Measurements from ENCODE around the gene BPIFB2.

BPIFB2 gene

GRCh38 chr20:33022694-33023438, 15.4 kb downstream of the BPIFB2 start:
- no peak for DNase-seq

- DNase-seq, result no peak
Observed at GRCh38 chr20:33023439-33024242, 16.1 kb downstream of the BPIFB2 start.

DNA sequence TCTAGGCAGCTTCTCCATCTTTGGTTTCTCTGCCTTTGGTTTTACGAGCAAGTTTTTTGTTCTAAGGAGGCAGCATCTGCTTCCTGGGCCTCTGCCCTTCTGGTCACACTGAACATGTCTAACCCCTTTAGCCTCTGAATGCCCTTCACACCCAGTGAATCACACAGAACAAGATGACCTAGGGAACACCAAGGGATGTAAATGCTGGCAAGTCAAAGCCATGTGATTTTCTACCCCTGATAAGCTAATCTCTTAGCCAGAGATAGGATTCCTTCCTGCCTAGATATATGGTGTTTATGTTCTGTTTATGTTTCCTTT, 16.7 kb downstream of the BPIFB2 start:
- DNase-seq, result no peak

GRCh38 chr20:33024609-33025317, 17.3 kb downstream of the BPIFB2 start:
- no peak for DNase-seq

GRCh38 chr20:33025318-33025876, 17.9 kb downstream of the BPIFB2 start:
- no peak for DNase-seq

DNA sequence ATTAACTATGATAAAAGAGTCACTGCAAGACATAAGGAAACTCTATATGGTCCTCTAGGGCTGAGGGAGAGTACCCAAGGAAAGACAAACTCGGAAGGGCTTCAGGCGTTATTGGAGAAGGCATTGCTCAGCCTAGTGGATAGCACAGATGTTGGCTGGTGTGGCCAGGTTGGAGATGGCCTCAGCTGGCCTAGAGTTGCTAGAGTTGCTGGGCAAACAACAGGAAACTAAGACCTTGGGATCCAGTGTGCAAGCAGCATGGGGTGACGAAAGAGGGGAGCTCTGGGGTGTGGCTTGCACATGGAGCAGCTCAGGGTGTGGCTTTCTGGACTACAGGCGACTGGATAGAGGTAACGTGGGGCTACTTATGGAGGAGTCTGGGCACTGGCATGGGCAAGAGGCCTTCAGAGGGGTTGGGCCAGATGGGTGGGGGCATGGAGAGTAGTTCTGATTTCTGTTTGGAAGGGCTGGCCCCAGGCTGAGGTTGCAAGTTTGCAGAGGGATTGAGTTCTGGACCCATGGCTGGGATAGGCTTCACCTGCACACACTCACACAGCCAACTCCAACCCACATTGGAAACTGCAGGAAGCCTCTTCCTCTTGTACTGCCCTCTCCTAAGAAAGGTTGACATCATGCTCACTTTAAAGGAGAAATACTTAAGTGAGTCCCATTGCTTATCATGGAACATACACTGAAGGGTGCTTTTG, 18.7 kb downstream of the BPIFB2 start:
- DNase-seq, result no peak

DNA sequence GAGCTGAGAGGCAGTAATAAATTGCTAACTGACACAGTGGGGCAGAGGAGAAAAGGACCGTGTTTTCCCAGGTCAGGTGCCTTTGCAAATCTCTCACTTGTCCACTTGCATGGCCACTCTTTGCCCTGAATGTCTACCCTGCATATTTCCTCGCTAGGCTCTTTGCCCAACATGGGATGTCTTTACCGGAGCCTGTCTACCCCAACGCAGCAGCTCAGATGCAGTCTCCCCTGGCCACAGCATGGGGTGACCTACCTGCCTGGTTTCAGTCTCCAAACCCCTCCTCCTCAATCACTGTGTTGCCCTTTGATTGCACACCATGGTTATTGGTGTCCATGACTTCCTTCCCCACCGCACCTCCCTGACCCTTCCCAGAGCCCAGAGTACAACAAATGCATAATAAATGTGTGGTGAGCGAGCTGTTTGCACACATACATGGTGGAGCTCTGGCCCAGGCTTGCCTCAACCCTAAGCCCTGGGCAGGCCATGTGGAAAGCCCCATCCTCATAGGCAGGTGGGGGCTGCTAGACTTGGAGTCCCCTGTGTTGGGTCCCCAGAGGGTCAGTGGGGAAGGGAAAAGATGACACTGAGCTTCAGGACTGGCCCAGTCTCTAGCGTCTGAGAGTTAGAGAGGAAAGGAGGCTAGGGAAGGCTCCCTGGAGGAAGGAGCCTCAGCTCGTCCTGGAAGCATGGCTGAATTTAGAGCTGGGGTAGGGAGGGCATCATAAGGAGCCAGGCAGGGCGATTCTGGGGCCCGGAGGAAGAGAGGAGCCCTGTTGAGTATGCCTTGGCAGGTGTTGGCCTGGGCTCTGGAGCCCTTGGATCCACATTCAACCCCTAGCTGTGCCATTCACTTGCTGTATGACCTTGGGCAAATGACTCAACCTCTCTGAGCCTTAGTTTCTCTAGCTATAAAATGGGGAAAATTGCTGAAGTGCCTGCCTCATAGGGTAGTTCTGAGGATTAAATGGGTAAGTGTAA, 19.6 kb downstream of the BPIFB2 start:
- DNase-seq, result no peak

GRCh38 chr20:33027769-33028751, 20.6 kb downstream of the BPIFB2 start:
- DNase-seq, result no peak

- DNase-seq, result peak; percentile 16
Observed at GRCh38 chr20:33028875-33029274, 21.4 kb downstream of the BPIFB2 start.

- no peak for DNase-seq
Observed at GRCh38 chr20:33030076-33030475, 22.6 kb downstream of the BPIFB2 start.

GRCh38 chr20:33030569-33030968, 23.1 kb downstream of the BPIFB2 start:
- no peak for DNase-seq

GRCh38 chr20:33031531-33031930, 24.0 kb downstream of the BPIFB2 start, which contains the start of gene BPIFB6:
TSS of gene BPIFB6 (plus strand) at chr20:33031648. CDS start at chr20:33031648, 0 bp downstream.
- DNase-seq, result no peak

GRCh38 chr20:33032555-33032954, 25.1 kb downstream of the BPIFB2 start:
- DNase-seq, result no peak

DNA sequence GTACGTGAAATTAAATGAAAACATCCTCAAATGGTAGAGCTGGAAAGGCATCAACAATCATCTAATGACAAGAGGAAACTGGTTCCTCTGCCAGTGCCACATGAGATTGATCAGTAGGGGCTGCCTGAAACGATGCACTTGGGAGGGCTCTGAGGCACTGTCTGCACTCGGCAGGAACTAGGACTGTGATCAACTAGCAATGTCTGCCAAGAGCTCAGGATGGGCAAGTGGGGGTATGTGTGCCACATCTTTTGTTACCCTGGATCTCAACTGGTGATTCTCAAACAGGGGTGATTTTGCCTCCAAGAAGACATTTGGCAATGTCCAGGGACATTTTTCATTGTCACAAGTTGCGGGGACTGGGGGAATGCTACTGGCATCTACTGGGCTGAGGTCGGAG, 25.9 kb downstream of the BPIFB2 start:
- DNase-seq, result no peak

DNA sequence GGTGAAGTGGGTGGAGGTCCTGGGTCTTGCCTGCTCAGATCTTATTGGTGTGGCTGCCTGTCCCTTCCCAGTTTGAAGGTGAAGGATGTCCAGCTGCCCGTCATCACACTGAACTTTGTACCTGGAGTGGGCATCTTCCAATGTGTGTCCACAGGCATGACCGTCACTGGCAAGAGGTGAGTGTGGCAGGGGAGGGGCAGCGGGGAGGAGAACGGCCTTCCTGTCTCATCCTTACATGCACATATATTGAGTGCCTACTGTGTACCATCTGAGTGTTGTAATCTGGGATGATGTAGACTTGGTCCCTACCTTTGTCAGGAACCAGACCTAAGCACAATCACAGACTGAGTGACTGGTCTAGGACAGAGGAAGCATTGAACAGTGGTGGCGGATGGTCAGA, 26.6 kb downstream of the BPIFB2 start:
- no peak for DNase-seq

GRCh38 chr20:33034901-33035492, 27.5 kb downstream of the BPIFB2 start:
- DNase-seq, result no peak

GRCh38 chr20:33037456-33037855, 30.0 kb downstream of the BPIFB2 start:
- DNase-seq, result no peak

GRCh38 chr20:33038243-33038642, 30.7 kb downstream of the BPIFB2 start:
- DNase-seq, result no peak

DNA sequence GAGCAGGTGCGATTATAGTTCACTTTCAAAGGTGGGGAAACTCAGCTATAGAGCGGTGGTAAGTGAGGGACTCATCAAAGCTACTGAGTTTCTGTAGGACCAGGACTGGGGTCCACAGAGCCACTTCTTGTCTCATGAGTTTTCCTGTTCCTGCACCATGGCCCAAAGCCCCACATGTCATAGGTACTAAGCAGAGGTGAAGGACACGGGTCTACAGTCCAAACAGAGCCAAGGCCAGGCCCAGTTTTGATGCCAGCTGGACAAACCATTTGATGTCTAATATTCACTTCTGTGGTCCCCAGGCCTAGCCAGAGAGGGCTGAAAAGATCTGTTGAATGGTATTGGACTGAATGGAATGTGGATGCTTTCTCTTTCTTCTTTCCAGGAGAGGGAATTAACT, 34.9 kb downstream of the BPIFB2 start:
- DNase-seq, result no peak

All from NCI-H82 (cell line).